Ureter (tissue), 1 donor: Measurements from ENCODE around the gene RCN1. TPM values are rescaled to one million over a fixed set of nuclear protein-coding genes. Genes with fewer than 3 reads are reported as not detected.
"Not testable (repeated sequence)": the region's sequence is repeated elsewhere in the genome, so short reads cannot be mapped to it uniquely, and the experiment has no call there.

Experiments used
- DNase-seq: peaks from one replicate; pipeline ENCODE4 v3.0.0-alpha.2; 2020; ENCODE audit warnings: low spot score
- total RNA-seq: library from RNA; stranded (reverse); gene quantifications from one replicate; pipeline ENCODE4 v1.2.4, GENCODE V29; 2023
- donor health status: DM: yes; HTN: yes; CAD: no.

The RCN1 gene
- total RNA-seq: 159 TPM

- peak; percentile 61 for DNase-seq
Measured at GRCh38 chr11:32090545-32091370, at the start of gene RCN1. Gene RCN1, plus strand, starts transcription at chr11:32091074. Its CDS starts 123 bp downstream, at chr11:32091197.

- no peak for DNase-seq
Measured at GRCh38 chr11:32043737-32044136, 47.1 kb upstream of the RCN1 start.

- no peak for DNase-seq
Measured at GRCh38 chr11:32044158-32044863, 46.6 kb upstream of the RCN1 start.

GRCh38 chr11:32045456-32045855 is 45.4 kb upstream of the RCN1 start:
- no peak for DNase-seq

- no peak for DNase-seq
Measured at GRCh38 chr11:32050264-32050663, 40.6 kb upstream of the RCN1 start.

GRCh38 chr11:32052215-32052614 is 38.7 kb upstream of the RCN1 start:
- peak; percentile 72 for DNase-seq

GRCh38 chr11:32053151-32053888 is 37.6 kb upstream of the RCN1 start:
- DNase-seq: no peak

- DNase-seq: no peak
Measured at GRCh38 chr11:32055861-32056260, 35.0 kb upstream of the RCN1 start.

- no peak for DNase-seq
Measured at GRCh38 chr11:32056438-32056837, 34.4 kb upstream of the RCN1 start.

GRCh38 chr11:32059686-32060462 is 31.0 kb upstream of the RCN1 start:
- no peak for DNase-seq

- DNase-seq: no peak
Measured at GRCh38 chr11:32062540-32062939, 28.3 kb upstream of the RCN1 start.

- not testable (repeated sequence) for DNase-seq
Measured at GRCh38 chr11:32063031-32063430, 27.8 kb upstream of the RCN1 start.

- DNase-seq: no peak
Measured at GRCh38 chr11:32065865-32066629, 24.8 kb upstream of the RCN1 start.

- DNase-seq: no peak
Measured at GRCh38 chr11:32068134-32068870, 22.6 kb upstream of the RCN1 start.

- DNase-seq: peak; percentile 70
Measured at GRCh38 chr11:32069361-32070058, 21.4 kb upstream of the RCN1 start.

GRCh38 chr11:32070692-32071091 is 20.2 kb upstream of the RCN1 start:
- no peak for DNase-seq

- DNase-seq: peak; percentile 54
Measured at GRCh38 chr11:32071811-32072210, 19.1 kb upstream of the RCN1 start.

GRCh38 chr11:32072872-32073643 is 17.8 kb upstream of the RCN1 start:
- DNase-seq: no peak

GRCh38 chr11:32073644-32074026 is 17.2 kb upstream of the RCN1 start:
- DNase-seq: no peak
